ENCODE data around the gene CARD10. TPM values are rescaled to one million over a fixed set of nuclear protein-coding genes. Genes with fewer than 3 reads are reported as not detected.

Gene CARD10
- polyA plus RNA-seq, 1 donor from 2014 or later = 0.36 TPM

DNA sequence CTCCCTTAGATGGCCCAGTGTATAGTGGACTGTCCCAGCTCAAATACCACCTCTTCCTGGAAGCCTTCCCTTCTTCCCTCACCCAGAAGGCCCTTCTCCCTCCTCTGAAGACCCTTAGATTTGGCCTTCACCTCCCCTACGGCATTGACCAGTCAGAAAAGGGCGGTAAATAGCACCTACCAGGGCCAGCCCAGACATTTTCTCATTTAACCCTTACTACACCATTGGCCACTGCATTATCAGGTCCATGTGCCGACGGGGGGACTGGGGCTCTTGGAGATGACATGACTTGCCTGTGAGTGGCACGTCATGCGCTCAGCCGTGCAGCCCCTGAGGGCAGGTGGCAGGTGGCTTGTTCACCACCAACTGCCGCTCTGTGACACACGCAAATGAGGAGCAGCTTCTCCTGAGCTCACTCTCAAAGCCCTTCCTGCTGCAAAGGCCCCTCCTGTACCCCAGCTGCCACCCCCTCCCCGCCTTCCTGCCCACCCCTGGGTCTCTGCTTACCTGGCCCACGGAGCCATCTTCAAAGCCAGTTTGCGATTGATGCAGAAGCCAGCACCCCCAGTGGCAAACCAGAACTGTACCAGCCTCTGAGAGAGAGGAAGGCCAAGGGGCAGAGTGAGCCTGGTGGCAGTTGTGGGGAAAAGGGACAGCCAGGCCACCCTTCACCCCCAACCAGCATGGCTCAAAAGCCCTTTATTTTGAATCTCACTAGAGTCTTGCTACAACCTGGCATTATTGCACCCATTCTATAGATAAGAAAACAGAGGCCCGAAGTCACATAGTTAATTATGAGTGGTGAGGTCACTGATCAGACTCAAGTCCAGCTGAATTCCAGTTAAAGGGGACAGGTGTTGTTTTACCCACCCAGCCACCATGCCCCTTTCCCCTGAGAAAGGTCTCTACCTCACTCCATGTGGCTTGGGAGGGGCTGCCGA is 42.6 kb downstream of the CARD10 start:
- no peak for TF ChIP-seq POLR2AphosphoS5 (IDR thresholded peaks at IDR 0.05)
- TF ChIP-seq RAD21 (conservative IDR thresholded peaks at IDR 0.05) = no peak
- TF ChIP-seq, protein P1, sequence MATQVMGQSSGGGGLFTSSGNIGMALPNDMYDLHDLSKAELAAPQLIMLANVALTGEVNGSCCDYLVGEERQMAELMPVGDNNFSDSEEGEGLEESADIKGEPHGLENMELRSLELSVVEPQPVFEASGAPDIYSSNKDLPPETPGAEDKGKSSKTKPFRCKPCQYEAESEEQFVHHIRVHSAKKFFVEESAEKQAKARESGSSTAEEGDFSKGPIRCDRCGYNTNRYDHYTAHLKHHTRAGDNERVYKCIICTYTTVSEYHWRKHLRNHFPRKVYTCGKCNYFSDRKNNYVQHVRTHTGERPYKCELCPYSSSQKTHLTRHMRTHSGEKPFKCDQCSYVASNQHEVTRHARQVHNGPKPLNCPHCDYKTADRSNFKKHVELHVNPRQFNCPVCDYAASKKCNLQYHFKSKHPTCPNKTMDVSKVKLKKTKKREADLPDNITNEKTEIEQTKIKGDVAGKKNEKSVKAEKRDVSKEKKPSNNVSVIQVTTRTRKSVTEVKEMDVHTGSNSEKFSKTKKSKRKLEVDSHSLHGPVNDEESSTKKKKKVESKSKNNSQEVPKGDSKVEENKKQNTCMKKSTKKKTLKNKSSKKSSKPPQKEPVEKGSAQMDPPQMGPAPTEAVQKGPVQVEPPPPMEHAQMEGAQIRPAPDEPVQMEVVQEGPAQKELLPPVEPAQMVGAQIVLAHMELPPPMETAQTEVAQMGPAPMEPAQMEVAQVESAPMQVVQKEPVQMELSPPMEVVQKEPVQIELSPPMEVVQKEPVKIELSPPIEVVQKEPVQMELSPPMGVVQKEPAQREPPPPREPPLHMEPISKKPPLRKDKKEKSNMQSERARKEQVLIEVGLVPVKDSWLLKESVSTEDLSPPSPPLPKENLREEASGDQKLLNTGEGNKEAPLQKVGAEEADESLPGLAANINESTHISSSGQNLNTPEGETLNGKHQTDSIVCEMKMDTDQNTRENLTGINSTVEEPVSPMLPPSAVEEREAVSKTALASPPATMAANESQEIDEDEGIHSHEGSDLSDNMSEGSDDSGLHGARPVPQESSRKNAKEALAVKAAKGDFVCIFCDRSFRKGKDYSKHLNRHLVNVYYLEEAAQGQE (IDR thresholded peaks at IDR 0.05; ENCODE audit: borderline replicate concordance) = no peak
- TF ChIP-seq SMC3 (conservative IDR thresholded peaks at IDR 0.05; ENCODE audit: poor library complexity) = no peak
- no peak for TF ChIP-seq EZH2 (IDR thresholded peaks at IDR 0.05; ENCODE audit: borderline replicate concordance, insufficient read depth, low read length, poor library complexity, severe bottlenecking)
- no peak for TF ChIP-seq TAF1 (IDR thresholded peaks at IDR 0.05; ENCODE audit: low read depth)
- TF ChIP-seq, protein P2, sequence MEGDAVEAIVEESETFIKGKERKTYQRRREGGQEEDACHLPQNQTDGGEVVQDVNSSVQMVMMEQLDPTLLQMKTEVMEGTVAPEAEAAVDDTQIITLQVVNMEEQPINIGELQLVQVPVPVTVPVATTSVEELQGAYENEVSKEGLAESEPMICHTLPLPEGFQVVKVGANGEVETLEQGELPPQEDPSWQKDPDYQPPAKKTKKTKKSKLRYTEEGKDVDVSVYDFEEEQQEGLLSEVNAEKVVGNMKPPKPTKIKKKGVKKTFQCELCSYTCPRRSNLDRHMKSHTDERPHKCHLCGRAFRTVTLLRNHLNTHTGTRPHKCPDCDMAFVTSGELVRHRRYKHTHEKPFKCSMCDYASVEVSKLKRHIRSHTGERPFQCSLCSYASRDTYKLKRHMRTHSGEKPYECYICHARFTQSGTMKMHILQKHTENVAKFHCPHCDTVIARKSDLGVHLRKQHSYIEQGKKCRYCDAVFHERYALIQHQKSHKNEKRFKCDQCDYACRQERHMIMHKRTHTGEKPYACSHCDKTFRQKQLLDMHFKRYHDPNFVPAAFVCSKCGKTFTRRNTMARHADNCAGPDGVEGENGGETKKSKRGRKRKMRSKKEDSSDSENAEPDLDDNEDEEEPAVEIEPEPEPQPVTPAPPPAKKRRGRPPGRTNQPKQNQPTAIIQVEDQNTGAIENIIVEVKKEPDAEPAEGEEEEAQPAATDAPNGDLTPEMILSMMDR (IDR thresholded peaks at IDR 0.05; ENCODE audit: poor library complexity, severe bottlenecking) = no peak
- no peak for TF ChIP-seq EP300 (conservative IDR thresholded peaks at IDR 0.05; ENCODE audit: poor library complexity, severe bottlenecking)
- no peak for TF ChIP-seq MXI1 (conservative IDR thresholded peaks at IDR 0.05; ENCODE audit: poor library complexity, severe bottlenecking)
- H4K20me1 ChIP-seq (ENCODE audit: insufficient read depth) = no peaks in the 10 kb centered on the region

DNA sequence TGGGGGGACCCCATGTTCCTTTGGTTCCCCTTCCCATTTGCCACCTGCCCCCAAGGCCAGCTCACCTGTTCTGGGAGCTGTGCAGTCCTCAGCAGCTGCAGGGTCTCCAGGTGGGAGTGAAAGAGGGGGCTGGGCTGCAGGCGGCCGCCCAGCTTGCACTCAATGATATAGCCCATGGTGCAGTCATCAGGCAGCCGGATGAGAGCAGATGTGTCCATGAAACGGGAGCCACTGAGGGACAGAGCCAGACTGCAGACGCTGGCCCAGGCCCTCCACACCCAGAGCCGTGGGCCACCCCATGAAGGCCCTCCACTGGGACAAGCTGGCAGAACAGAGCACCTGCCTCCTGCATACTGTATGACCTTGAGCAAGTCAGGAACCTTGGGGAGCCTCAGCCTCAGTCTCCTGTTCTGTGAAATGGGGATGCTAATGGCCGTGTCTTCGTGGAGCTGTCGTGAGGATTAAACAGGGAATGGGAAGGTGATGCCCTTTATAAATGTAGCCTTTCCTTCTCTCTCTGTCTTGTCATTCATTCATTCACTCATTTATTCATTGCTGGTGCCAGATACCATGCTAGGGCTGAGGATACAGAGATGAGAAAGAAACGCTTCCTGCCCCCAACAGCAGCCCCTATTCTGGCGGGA is 44.6 kb downstream of the CARD10 start:
- Histone ChIP-seq H2AFZ (ENCODE audit: low read depth, low read length) (no peak overlapping the region), H3F3A (ENCODE audit: insufficient read depth, low read length, poor library complexity, severe bottlenecking) (no peaks in the 10 kb centered on the region), H3K36me3 (ENCODE audit: insufficient read depth, low read length) (no peaks in the 10 kb centered on the region), H3K4me2 (ENCODE audit: low read length) (no peak overlapping the region), H4K20me1 (ENCODE audit: insufficient read depth) (no peaks in the 10 kb centered on the region), H3K9me3 (ENCODE audit: low read length) (no peaks in the 10 kb centered on the region), H3K9me2 (ENCODE audit: insufficient read depth, low read length) (no peaks in the 10 kb centered on the region), H3K9ac (ENCODE audit: low read length) (no peak overlapping the region), H3K27ac (ENCODE audit: low read length) (no peak overlapping the region), H3K27me3 (ENCODE audit: insufficient read depth, low read depth, low read length) (no peaks in the 10 kb centered on the region), H3K79me2 (replicated peaks; ENCODE audit: insufficient read depth, low read length) (no peaks in the 10 kb centered on the region), H3K4me3 (ENCODE audit: low read length) (no peak overlapping the region)
- TF ChIP-seq POLR2AphosphoS5 (IDR thresholded peaks at IDR 0.05) (no peak), TAF1 (IDR thresholded peaks at IDR 0.05; ENCODE audit: low read depth) (no peak), EZH2 (IDR thresholded peaks at IDR 0.05; ENCODE audit: borderline replicate concordance, insufficient read depth, low read length, poor library complexity, severe bottlenecking) (no peak), SMC3 (conservative IDR thresholded peaks at IDR 0.05; ENCODE audit: poor library complexity) (no peak), RAD21 (conservative IDR thresholded peaks at IDR 0.05) (no peak), EP300 (conservative IDR thresholded peaks at IDR 0.05; ENCODE audit: poor library complexity, severe bottlenecking) (no peak), MXI1 (conservative IDR thresholded peaks at IDR 0.05; ENCODE audit: poor library complexity, severe bottlenecking) (no peak)
- TF ChIP-seq, protein P2 (IDR thresholded peaks at IDR 0.05; ENCODE audit: poor library complexity, severe bottlenecking) = no peak
- TF ChIP-seq, protein P1 (IDR thresholded peaks at IDR 0.05; ENCODE audit: borderline replicate concordance) = no peak

More for the DNA sequence above, 42.6 kb downstream of the CARD10 start:
- H3K4me2 ChIP-seq (ENCODE audit: low read length) = no peak overlapping the region
- no peaks in the 10 kb centered on the region for H3K79me2 ChIP-seq (replicated peaks; ENCODE audit: insufficient read depth, low read length)
- no peaks in the 10 kb centered on the region for H3K9me2 ChIP-seq (ENCODE audit: insufficient read depth, low read length)
- no peak overlapping the region for H3K9ac ChIP-seq (ENCODE audit: low read length)
- H2AFZ ChIP-seq (ENCODE audit: low read depth, low read length) = no peak overlapping the region
- no peak overlapping the region for H3K27ac ChIP-seq (ENCODE audit: low read length)
- no peaks in the 10 kb centered on the region for H3K9me3 ChIP-seq (ENCODE audit: low read length)
- H3K4me3 ChIP-seq (ENCODE audit: low read length) = no peak overlapping the region
- no peaks in the 10 kb centered on the region for H3K27me3 ChIP-seq (ENCODE audit: insufficient read depth, low read depth, low read length)
- no peaks in the 10 kb centered on the region for H3K36me3 ChIP-seq (ENCODE audit: insufficient read depth, low read length)
- H3F3A ChIP-seq (ENCODE audit: insufficient read depth, low read length, poor library complexity, severe bottlenecking) = no peaks in the 10 kb centered on the region
